GM06990 (cell line): ENCODE measurements around the gene TMEM151B.

Experiments used
- DNase-seq: peaks from one replicate; pipeline ENCODE4 v3.0.0-alpha.2; 2011; ENCODE audit not compliant: insufficient read length; ENCODE audit errors: extremely low read depth
- H3K27me3 ChIP-seq: replicated peaks from 2 replicates; pipeline ENCODE4 v1.6.0; 2011; ENCODE audit warnings: low read length; ENCODE audit not compliant: control insufficient read depth, insufficient read depth
- H3K36me3 ChIP-seq: 2 replicates; pipeline ENCODE4 v1.5.1; 2011; ENCODE audit warnings: low read length; ENCODE audit not compliant: control insufficient read depth, insufficient read depth
- H3K4me3 ChIP-seq: replicated peaks from 2 replicates; pipeline ENCODE4 v1.5.1; 2011; ENCODE audit warnings: low read depth, mild to moderate bottlenecking, control low read depth, low read length
- TF ChIP-seq, protein P1 (sequence below): IDR thresholded peaks from 2 replicates; pipeline ENCODE4 v1.5.1; 2011; ENCODE audit warnings: low read length, control low read depth, mild to moderate bottlenecking, inconsistent platforms; ENCODE audit not compliant: insufficient read depth, poor library complexity, severe bottlenecking

Gene TMEM151B

DNA sequence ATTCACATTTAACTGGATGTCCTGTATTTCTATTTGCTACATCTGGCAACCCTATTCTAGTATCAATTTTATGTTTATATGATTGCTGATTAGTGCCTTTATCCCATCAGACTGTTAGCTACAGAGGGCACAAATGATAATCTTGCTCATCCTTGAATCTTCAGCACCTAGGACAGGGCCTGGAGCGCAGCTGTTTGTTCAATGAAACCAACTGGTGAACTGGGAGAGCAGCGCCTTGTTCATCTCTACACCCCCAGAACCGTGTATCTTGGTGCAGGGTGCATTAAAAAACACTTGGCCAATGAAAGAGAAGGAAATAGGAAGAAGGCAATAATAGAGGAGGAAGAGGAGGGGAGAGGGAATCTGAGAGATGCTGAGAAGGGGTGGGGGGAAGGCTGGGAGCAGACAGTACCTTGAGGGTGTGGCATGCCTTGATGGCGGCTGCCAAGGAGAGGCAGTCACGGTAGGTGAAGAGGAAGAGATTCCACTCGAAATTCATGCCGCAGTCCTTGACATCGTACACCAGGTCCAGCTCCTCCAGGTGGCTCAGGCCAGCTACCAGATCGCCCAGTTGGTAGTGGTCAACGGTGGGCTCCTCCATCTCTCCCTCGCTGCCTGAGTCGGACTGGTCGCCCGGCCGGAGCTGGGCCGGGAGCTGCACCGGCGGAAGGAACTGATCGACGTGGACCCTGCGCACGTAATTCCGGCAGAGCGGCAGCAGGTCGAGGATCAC lies 15.5 kb downstream of the TMEM151B start:
- no peak for DNase-seq
- Histone ChIP-seq H3K36me3 (no peaks in the 10 kb centered on the region), H3K27me3 (peaks cover 1% of the 10 kb centered on the region; the same call in 1 of the 2 replicates), H3K4me3 (no peak overlapping the region)
- TF ChIP-seq, protein P1, sequence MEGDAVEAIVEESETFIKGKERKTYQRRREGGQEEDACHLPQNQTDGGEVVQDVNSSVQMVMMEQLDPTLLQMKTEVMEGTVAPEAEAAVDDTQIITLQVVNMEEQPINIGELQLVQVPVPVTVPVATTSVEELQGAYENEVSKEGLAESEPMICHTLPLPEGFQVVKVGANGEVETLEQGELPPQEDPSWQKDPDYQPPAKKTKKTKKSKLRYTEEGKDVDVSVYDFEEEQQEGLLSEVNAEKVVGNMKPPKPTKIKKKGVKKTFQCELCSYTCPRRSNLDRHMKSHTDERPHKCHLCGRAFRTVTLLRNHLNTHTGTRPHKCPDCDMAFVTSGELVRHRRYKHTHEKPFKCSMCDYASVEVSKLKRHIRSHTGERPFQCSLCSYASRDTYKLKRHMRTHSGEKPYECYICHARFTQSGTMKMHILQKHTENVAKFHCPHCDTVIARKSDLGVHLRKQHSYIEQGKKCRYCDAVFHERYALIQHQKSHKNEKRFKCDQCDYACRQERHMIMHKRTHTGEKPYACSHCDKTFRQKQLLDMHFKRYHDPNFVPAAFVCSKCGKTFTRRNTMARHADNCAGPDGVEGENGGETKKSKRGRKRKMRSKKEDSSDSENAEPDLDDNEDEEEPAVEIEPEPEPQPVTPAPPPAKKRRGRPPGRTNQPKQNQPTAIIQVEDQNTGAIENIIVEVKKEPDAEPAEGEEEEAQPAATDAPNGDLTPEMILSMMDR, result no peak

DNA sequence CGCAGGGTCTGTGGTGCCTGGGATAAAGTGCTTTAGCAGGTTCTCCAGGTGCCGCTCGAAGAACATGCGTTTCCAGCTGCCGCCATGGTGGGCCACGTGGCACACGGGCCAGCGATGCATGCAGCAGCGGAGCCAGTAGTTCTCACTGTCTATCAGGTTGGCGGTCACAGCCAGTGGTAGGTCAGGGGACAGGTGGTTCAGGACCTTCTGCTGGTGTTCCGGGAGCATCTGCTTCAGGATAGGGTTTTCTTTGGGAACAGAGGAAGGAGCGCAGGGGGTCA lies 16.0 kb downstream of the TMEM151B start:
- Histone ChIP-seq H3K4me3 (no peak overlapping the region), H3K27me3 (peaks cover 1% of the 10 kb centered on the region; the same call in 1 of the 2 replicates), H3K36me3 (no peaks in the 10 kb centered on the region)
- no peak for DNase-seq
- TF ChIP-seq, protein P1, result no peak

DNA sequence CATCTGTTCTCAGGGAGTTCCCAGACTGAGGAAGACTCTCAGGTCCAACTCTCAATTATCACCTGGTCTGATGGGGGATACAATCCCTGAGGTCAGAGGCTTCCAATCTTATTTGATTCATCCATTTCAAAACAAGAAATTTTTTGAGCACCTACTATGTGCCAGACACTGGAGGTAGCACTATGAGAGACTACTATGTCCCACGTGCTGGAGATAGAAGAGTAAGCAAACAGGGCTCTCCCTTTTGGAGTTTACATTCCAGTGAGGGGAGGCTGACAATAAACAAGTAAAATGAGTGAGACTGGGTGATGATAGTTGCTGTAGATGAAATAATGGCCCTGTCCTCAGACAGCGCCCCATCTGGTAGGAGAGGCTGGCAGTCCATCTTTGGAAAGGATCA lies 16.5 kb downstream of the TMEM151B start:
- H3K4me3 ChIP-seq, result no peak overlapping the region
- no peak for DNase-seq
- TF ChIP-seq, protein P1, result no peak
- H3K27me3 ChIP-seq, result peaks cover 1% of the 10 kb centered on the region; the same call in 1 of the 2 replicates
- no peaks in the 10 kb centered on the region for H3K36me3 ChIP-seq

DNA sequence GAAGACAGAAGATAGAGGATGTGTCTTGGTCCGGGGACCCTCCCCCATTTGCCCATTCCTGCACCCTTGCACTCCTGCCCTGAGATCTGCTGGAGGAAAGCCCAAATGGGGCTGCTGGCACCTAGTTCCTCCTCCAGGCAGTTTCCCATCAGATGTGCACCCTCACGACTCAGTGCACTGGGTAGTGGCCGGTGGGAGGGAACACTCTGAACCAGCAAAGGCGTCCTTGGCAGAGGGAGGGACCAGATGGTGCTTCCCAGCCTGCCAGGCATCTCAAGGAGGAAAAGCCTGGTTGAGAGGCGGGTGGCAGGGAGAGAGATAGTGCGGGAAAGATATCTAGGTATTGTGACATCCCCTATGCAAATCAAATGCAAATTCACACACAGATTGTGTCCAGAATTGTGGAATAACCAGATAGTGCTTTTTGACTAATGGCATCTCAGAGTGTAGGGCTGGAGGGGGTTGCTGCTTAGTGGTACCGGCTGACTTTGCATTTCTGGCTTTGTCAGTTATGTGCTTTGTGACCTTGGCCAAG lies 19.5 kb downstream of the TMEM151B start:
- TF ChIP-seq, protein P1, result no peak
- Histone ChIP-seq H3K4me3 (no peak overlapping the region), H3K36me3 (no peaks in the 10 kb centered on the region), H3K27me3 (peaks cover 1% of the 10 kb centered on the region; the same call in 1 of the 2 replicates)
- DNase-seq, result no peak

DNA sequence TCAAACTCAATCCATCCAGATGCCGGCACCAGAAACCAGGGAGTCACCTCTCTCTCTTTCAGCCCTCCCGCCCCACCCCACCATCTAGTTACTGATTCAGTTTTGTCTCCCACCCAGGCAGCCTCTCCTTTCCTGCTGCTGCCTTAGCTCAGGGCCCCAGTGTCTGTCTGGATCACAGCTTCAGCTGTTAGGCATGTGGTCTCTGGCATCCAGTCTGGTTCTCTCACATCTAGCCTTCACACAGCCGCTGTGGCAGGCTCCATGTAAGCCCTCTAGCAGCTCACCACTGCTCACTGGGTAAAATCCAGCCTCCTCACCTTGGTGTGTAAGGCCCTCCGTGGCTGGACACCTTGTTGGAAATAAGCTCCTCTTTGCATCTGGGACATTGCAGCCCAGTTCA lies 21.6 kb downstream of the TMEM151B start:
- TF ChIP-seq, protein P1, result no peak
- no peak overlapping the region for H3K4me3 ChIP-seq
- H3K36me3 ChIP-seq, result no peaks in the 10 kb centered on the region
- no peak for DNase-seq
- peaks cover 1% of the 10 kb centered on the region; the same call in 1 of the 2 replicates for H3K27me3 ChIP-seq
